HG03457 (cell line): ENCODE measurements around the gene RTL10.

ENCODE experiments used
- ATAC-seq: cut with Tn5 transposase; IDR thresholded peaks from one replicate; pipeline ENCODE4 v1.9.1; 2021; ENCODE audit warnings: moderate number of reproducible peaks; ENCODE audit not compliant: unreplicated experiment

The RTL10 gene

GRCh38 chr22:19864538-19865106, 9.9 kb upstream of the RTL10 start:
- no peak for ATAC-seq

GRCh38 chr22:19863571-19863970, 8.9 kb upstream of the RTL10 start:
- ATAC-seq = no peak

GRCh38 chr22:19862619-19863246, 8.1 kb upstream of the RTL10 start:
- ATAC-seq = no peak

GRCh38 chr22:19859861-19860510, 5.3 kb upstream of the RTL10 start:
- ATAC-seq = no peak

- ATAC-seq = no peak
These were observed 2.7 kb upstream of the RTL10 start for GRCh38 chr22:19857382-19857781.

GRCh38 chr22:19855504-19856409, 1.1 kb upstream of the RTL10 start:
- peak; percentile 6 for ATAC-seq

GRCh38 chr22:19853879-19854777, 546 bp downstream of the RTL10 start:
- ATAC-seq = no peak

- ATAC-seq = no peak
These were observed 1.4 kb downstream of the RTL10 start for GRCh38 chr22:19853058-19853878.

GRCh38 chr22:19852177-19852781, 2.4 kb downstream of the RTL10 start:
- no peak for ATAC-seq

- ATAC-seq = no peak
These were observed 3.1 kb downstream of the RTL10 start for GRCh38 chr22:19851291-19852176.

GRCh38 chr22:19850763-19851109, 3.9 kb downstream of the RTL10 start:
- no peak for ATAC-seq

GRCh38 chr22:19849835-19850762, 4.6 kb downstream of the RTL10 start:
- ATAC-seq = no peak

- no peak for ATAC-seq
These were observed 6.1 kb downstream of the RTL10 start for GRCh38 chr22:19848298-19849224.

GRCh38 chr22:19847345-19847632, 7.4 kb downstream of the RTL10 start:
- no peak for ATAC-seq

GRCh38 chr22:19846620-19847344, 7.9 kb downstream of the RTL10 start:
- no peak for ATAC-seq
